K562 (cell line): ENCODE measurements around the gene ATG7. TPM values are rescaled to one million over a fixed set of nuclear protein-coding genes. Genes with fewer than 3 reads are reported as not detected.

Experiments
- ATAC-seq: fragments of 200-7000 bp; cut with Tn5 transposase; 3 replicates; pipeline ENCODE4 v1.9.1; 2020; ENCODE audit warnings: moderate library complexity
- BruUV-seq: library from RNA; stranded (reverse); fragments of 400-500 nt; replicated peaks from 2 replicates; lab custom pipeline; 2021; lab: Mats Ljungman, UMichigan
- CTCF ChIA-PET: fragments of 300-600 bp; formaldehyde crosslinking; extraction: SDS; loops from one replicate; lab custom pipeline; 2021; ENCODE audit warnings: low intra/inter-chr PET ratio; lab: Yijun Ruan, JAX
- POLR2A ChIA-PET: fragments of 300-600, 350-650 bp; sonication (Branson Sonifier 250); formaldehyde crosslinking; extraction: SDS; loops from one replicate; lab custom pipeline; 2021; ENCODE audit warnings: antibody characterized with exemption, inconsistent platforms; lab: Yijun Ruan, JAX
- DNase-seq, 4 experiments: peaks; one replicate each; pipeline versions ENCODE4 v3.0.0 to v3.0.0-alpha.2; 2011 to 2018; ENCODE audit warnings: low spot score in 3 of 4, mixed read lengths in 3 of 4; ENCODE audit errors: extremely low read depth in 1 of 4
- FAIRE-seq: peaks from 2 replicates; lab custom pipeline; 2011; peaks lifted over from hg19 to GRCh38; lab: Jason Lieb, UNC
- H2AFZ ChIP-seq: 2 replicates; pipeline ENCODE4 v1.6.0; 2011; ENCODE audit warnings: low read depth, low read length, control low read depth, inconsistent platforms
- H3K27ac ChIP-seq: fragments of 200-600 bp; 3 replicates; pipeline ENCODE4 v1.8.0; 2011; ENCODE audit warnings: low read depth, mild to moderate bottlenecking, control low read depth, inconsistent platforms, low read length, moderate library complexity, mixed read lengths; ENCODE audit errors: extremely low read depth
- H3K27me3 ChIP-seq, 2 experiments: fragments of 300-600 bp in 1 of 2; 2 replicates in 1 of 2; 3 replicates in 1 of 2; pipeline versions ENCODE4 v1.6.0 to v1.8.0; 2011; ENCODE audit warnings: inconsistent platforms in 2 of 2, low read length in 2 of 2, mild to moderate bottlenecking in 1 of 2, mixed read lengths in 1 of 2, moderate library complexity in 1 of 2; ENCODE audit not compliant: control insufficient read depth in 2 of 2, insufficient read depth in 2 of 2
- H3K36me3 ChIP-seq: fragments of 300-600 bp; 3 replicates; pipeline ENCODE4 v1.8.0; 2011; ENCODE audit warnings: mild to moderate bottlenecking, low read length, inconsistent platforms; ENCODE audit not compliant: control insufficient read depth, insufficient read depth
- H3K4me1 ChIP-seq, 2 experiments: fragments of 200-600 bp in 1 of 2; replicated peaks in 1 of 2; 2 replicates in 1 of 2; 3 replicates in 1 of 2; pipeline versions ENCODE4 v1.5.1 to v1.8.0; 2011; ENCODE audit warnings: inconsistent platforms in 2 of 2, low read length in 2 of 2, mild to moderate bottlenecking in 1 of 2, mixed read lengths in 1 of 2, moderate library complexity in 1 of 2; ENCODE audit not compliant: control insufficient read depth in 2 of 2, insufficient read depth in 2 of 2
- H3K4me2 ChIP-seq: 2 replicates; pipeline ENCODE4 v1.6.1; 2011; ENCODE audit warnings: low read length, control low read depth, inconsistent platforms, mixed read lengths; ENCODE audit not compliant: insufficient read depth
- H3K4me3 ChIP-seq: fragments of 200-600 bp; sonication (generic), shearing (Covaris generic); 2 replicates; pipeline ENCODE4 v1.5.1; 2016; ENCODE audit warnings: control low read depth, inconsistent platforms
- H3K79me2 ChIP-seq: fragments of 200-600 bp; 3 replicates; pipeline ENCODE4 v1.8.0; 2011; ENCODE audit warnings: low read length, inconsistent platforms; ENCODE audit not compliant: control insufficient read depth, insufficient read depth
- H3K9ac ChIP-seq, 2 experiments: 2 replicates each; pipeline versions ENCODE4 v1.6.0 to v1.6.1; 2011; ENCODE audit warnings: low read depth in 2 of 2, low read length in 2 of 2, control low read depth in 1 of 2, inconsistent platforms in 1 of 2, mild to moderate bottlenecking in 1 of 2, mixed read lengths in 1 of 2; ENCODE audit not compliant: insufficient read depth in 1 of 2
- H3K9me1 ChIP-seq: one replicate; pipeline ENCODE4 v1.6.0; 2011; ENCODE audit warnings: inconsistent platforms, mild to moderate bottlenecking, low read length, moderate library complexity; ENCODE audit not compliant: control insufficient read depth, insufficient read depth
- H3K9me3 ChIP-seq: replicated peaks from 2 replicates; pipeline ENCODE4 v1.5.1; 2011; ENCODE audit warnings: low read depth, low read length, inconsistent platforms; ENCODE audit not compliant: control insufficient read depth, insufficient read depth
- H4K20me1 ChIP-seq: replicated peaks from 2 replicates; pipeline ENCODE4 v1.6.1; 2011; ENCODE audit warnings: low read length, inconsistent platforms, mixed read lengths; ENCODE audit not compliant: control insufficient read depth, insufficient read depth
- RBM39 ChIP-seq: fragments of 200-400 bp; formaldehyde crosslinking; optimal IDR thresholded peaks from 2 replicates; pipeline ENCODE3; 2018; ENCODE audit warnings: low read depth, low read length
- ZFX ChIP-seq: sonication (generic); formaldehyde crosslinking; IDR thresholded peaks from 2 replicates; pipeline ENCODE4 v1.8.0; 2022; ENCODE audit warnings: mild to moderate bottlenecking, missing genetic modification reagents, moderate library complexity
- ZNF146 ChIP-seq: IDR thresholded peaks from one replicate; pipeline ENCODE4 v1.6.1; 2018; ENCODE audit warnings: missing compliant biosample characterization; ENCODE audit not compliant: unreplicated experiment
- WGBS: fragments of 100-300 bp; shearing (Covaris generic); methylation state at CpG from one replicate; pipeline ENCODE4 v1.1.6; 2016; ENCODE audit warnings: low coverage, mixed read lengths; ENCODE audit not compliant: insufficient coverage; ENCODE audit errors: missing lambda C conversion rate; 5-methylcytosine and 5-hydroxymethylcytosine counted together
- in situ Hi-C: fragments of 300-500 bp; cut with MboI; formaldehyde crosslinking; loops from 4 replicates; pipeline ENCODE4 v1.15.0; 2018; ENCODE audit warnings: inconsistent platforms, mixed read lengths
- intact Hi-C: fragments of 100-400 bp; cut with micrococcal nuclease; formaldehyde crosslinking; loops from 2 replicates; pipeline ENCODE4 v1.14.2; 2022
- polyA plus RNA-seq, 8 experiments: library from polyadenylated mRNA; depleted of rRNA in 4 of 8; stranded (reverse) in 5 of 8; unstranded in 3 of 8; fragments of >200 nt; fragmentation: Nextera tagmentation in 2 of 8; fragmentation: Illumina TruSeq in 1 of 8; extraction: Ambion mirVana in 2 of 8; extraction: Trizol in 1 of 8; gene quantifications; 2 replicates each; pipeline versions ENCODE4 v1.2.1 to v1.2.3, GENCODE V29; 2011 to 2014; ENCODE audit warnings: inconsistent platforms in 1 of 8, missing spikeins in 1 of 8
- total RNA-seq, 7 experiments: library from RNA; depleted of rRNA in 6 of 7; stranded (reverse); fragments of >200 nt in 6 of 7; fragmentation: Illumina TruSeq in 2 of 7; extraction: Trizol in 2 of 7; gene quantifications; 2 replicates each; pipeline versions ENCODE4 v1.2.1 to v1.2.3, GENCODE V29; 2011 to 2021; ENCODE audit warnings: low replicate concordance in 1 of 7
- TF ChIP-seq, protein P1 (sequence below): fragments of 450-650 bp; IDR thresholded peaks from 2 replicates; pipeline ENCODE4 v1.7.1; 2018; ENCODE audit warnings: mild to moderate bottlenecking, low read depth; ENCODE audit not compliant: partially characterized antibody
- TF ChIP-seq, protein P2 (sequence below), 2 experiments: fragments of 450-650 bp; formaldehyde crosslinking in 1 of 2; IDR thresholded peaks; 2 replicates each; pipeline versions ENCODE4 v1.4.0 to v1.6.1; 2014 to 2020; ENCODE audit warnings: mild to moderate bottlenecking in 2 of 2, borderline replicate concordance in 1 of 2, low read depth in 1 of 2
- TF ChIP-seq, protein P3 (sequence below), 3 experiments: IDR thresholded peaks in 2 of 3; conservative IDR thresholded peaks in 1 of 3; 2 replicates each; pipeline ENCODE4 v1.5.1; 2011 to 2012; ENCODE audit warnings: low read length in 3 of 3, mild to moderate bottlenecking in 3 of 3, control low read depth in 2 of 3, improper control_type of control experiment in 1 of 3, inconsistent platforms in 1 of 3, low read depth in 1 of 3, mixed read lengths in 1 of 3, moderate library complexity in 1 of 3; ENCODE audit not compliant: insufficient read depth in 2 of 3

Gene ATG7
- total and polyA plus RNA-seq, 9 of the 15 experiments (the other 6 are each of a cell fraction or from before 2014, with no cell fraction given), result 18.3 to 45.3 (median 33.6) TPM

DNA sequence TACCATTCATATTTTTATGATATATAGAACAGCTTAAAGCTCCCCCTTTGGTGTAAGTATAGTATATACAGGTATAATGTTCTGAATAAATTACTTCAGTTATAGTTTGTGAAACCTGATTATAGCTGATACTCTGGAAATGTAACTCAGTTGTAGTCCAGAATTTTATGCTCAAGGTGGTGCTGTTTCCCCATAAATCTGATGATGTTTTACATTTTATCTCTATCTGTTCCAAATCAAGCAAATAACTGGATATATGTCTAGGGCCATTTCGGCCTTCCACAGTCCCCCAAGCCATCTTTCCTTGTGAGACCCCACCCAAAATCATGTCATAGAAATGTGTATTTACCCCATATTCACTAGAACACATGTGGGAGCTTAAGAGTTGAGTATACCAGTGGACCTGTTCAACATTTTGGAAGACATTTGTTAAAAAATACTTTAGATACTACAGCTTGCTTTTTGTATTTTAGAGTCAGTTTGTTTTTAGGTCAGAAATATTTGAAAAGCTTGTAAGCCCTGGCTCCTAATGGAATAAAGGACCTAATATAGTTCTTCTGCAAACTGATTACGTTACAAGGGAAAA, 107.1 kb downstream of the ATG7 start:
- peak; percentile 74 for ATAC-seq
- DNase-seq, result peak in 2 of 4 experiments; percentile 19 to 29
- no peak overlapping the region for H3K4me3 ChIP-seq
- H2AFZ ChIP-seq, result no peak overlapping the region
- H3K36me3 ChIP-seq, result peaks cover 10% of the 10 kb centered on the region
- H3K27ac ChIP-seq, result no peak overlapping the region
- no peaks in the 10 kb centered on the region for H3K9me1 ChIP-seq
- no peaks in the 10 kb centered on the region for H3K9me3 ChIP-seq
- 56% methylated on average over 2 of the region's 2 CpGs for WGBS
- no TSS peak for BruUV-seq
- intact Hi-C loops (loop anchor here (1.0 to 10.0 kb wide), 4 partner anchors 263 to 455 kb away; partner anchors contain the start of gene VGLL4), in situ Hi-C loops (no loop called here)
- no peaks in the 10 kb centered on the region for H3K79me2 ChIP-seq
- H3K4me2 ChIP-seq, result no peak overlapping the region
- CTCF ChIA-PET, result interaction anchor here (0.6 to 2.4 kb wide), 14 partner anchors 157 to 1101 kb away, joined by 3 to 44 read pairs (median 4); partner anchors contain the start of gene TAMM41
- no peaks in the 10 kb centered on the region for H3K27me3 ChIP-seq
- no peak for FAIRE-seq
- POLR2A ChIA-PET, result interaction anchor here (0.6 kb wide), 1 partner anchor 1638 kb away, joined by 4 read pairs; no protein-coding TSS in a partner anchor
- H4K20me1 ChIP-seq, result no peaks in the 10 kb centered on the region
- H3K9ac ChIP-seq, result no peak overlapping the region
- no peaks in the 10 kb centered on the region for H3K4me1 ChIP-seq
- TF ChIP-seq, protein P1, sequence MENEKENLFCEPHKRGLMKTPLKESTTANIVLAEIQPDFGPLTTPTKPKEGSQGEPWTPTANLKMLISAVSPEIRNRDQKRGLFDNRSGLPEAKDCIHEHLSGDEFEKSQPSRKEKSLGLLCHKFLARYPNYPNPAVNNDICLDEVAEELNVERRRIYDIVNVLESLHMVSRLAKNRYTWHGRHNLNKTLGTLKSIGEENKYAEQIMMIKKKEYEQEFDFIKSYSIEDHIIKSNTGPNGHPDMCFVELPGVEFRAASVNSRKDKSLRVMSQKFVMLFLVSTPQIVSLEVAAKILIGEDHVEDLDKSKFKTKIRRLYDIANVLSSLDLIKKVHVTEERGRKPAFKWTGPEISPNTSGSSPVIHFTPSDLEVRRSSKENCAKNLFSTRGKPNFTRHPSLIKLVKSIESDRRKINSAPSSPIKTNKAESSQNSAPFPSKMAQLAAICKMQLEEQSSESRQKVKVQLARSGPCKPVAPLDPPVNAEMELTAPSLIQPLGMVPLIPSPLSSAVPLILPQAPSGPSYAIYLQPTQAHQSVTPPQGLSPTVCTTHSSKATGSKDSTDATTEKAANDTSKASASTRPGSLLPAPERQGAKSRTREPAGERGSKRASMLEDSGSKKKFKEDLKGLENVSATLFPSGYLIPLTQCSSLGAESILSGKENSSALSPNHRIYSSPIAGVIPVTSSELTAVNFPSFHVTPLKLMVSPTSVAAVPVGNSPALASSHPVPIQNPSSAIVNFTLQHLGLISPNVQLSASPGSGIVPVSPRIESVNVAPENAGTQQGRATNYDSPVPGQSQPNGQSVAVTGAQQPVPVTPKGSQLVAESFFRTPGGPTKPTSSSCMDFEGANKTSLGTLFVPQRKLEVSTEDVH, result no peak
- no peak for TF ChIP-seq ZNF146 (CRISPR knock-in tag)
- TF ChIP-seq, protein P2, sequence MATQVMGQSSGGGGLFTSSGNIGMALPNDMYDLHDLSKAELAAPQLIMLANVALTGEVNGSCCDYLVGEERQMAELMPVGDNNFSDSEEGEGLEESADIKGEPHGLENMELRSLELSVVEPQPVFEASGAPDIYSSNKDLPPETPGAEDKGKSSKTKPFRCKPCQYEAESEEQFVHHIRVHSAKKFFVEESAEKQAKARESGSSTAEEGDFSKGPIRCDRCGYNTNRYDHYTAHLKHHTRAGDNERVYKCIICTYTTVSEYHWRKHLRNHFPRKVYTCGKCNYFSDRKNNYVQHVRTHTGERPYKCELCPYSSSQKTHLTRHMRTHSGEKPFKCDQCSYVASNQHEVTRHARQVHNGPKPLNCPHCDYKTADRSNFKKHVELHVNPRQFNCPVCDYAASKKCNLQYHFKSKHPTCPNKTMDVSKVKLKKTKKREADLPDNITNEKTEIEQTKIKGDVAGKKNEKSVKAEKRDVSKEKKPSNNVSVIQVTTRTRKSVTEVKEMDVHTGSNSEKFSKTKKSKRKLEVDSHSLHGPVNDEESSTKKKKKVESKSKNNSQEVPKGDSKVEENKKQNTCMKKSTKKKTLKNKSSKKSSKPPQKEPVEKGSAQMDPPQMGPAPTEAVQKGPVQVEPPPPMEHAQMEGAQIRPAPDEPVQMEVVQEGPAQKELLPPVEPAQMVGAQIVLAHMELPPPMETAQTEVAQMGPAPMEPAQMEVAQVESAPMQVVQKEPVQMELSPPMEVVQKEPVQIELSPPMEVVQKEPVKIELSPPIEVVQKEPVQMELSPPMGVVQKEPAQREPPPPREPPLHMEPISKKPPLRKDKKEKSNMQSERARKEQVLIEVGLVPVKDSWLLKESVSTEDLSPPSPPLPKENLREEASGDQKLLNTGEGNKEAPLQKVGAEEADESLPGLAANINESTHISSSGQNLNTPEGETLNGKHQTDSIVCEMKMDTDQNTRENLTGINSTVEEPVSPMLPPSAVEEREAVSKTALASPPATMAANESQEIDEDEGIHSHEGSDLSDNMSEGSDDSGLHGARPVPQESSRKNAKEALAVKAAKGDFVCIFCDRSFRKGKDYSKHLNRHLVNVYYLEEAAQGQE (IDR thresholded peaks at IDR 0.05; ENCODE audit: borderline replicate concordance), result peak; percentile 77
- TF ChIP-seq, protein P2 (CRISPR knock-in tag; IDR thresholded peaks at IDR 0.05; ENCODE audit: low read depth), result no peak
- no peak for TF ChIP-seq RBM39
- TF ChIP-seq, protein P3, sequence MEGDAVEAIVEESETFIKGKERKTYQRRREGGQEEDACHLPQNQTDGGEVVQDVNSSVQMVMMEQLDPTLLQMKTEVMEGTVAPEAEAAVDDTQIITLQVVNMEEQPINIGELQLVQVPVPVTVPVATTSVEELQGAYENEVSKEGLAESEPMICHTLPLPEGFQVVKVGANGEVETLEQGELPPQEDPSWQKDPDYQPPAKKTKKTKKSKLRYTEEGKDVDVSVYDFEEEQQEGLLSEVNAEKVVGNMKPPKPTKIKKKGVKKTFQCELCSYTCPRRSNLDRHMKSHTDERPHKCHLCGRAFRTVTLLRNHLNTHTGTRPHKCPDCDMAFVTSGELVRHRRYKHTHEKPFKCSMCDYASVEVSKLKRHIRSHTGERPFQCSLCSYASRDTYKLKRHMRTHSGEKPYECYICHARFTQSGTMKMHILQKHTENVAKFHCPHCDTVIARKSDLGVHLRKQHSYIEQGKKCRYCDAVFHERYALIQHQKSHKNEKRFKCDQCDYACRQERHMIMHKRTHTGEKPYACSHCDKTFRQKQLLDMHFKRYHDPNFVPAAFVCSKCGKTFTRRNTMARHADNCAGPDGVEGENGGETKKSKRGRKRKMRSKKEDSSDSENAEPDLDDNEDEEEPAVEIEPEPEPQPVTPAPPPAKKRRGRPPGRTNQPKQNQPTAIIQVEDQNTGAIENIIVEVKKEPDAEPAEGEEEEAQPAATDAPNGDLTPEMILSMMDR (IDR thresholded peaks at IDR 0.05 in 2 of 3, conservative IDR thresholded peaks at IDR 0.05 in 1 of 3; ENCODE audit: insufficient read depth in 2 of 3, low read depth in 1 of 3, low read length in 3 of 3), result peak; percentile 56 to 82 (median 59); a peak in 5 of 6 replicates
- no peak for TF ChIP-seq ZFX
